ENCODE data around the gene VIL1.

The VIL1 gene

GRCh38 chr2:218406949-218407618 is 11.8 kb upstream of the VIL1 start:
- DNase-seq: peak in 4 of 5 donors; percentile 53 to 73 (median 56)

- DNase-seq: no peak
Observed at GRCh38 chr2:218407717-218408116, 11.2 kb upstream of the VIL1 start.

- no peak for DNase-seq
Observed at GRCh38 chr2:218418321-218418716, 604 bp upstream of the VIL1 start.

GRCh38 chr2:218419630-218420216 is 800 bp downstream of the VIL1 start:
- DNase-seq: no peak

GRCh38 chr2:218421027-218421426 is 2.1 kb downstream of the VIL1 start:
- DNase-seq: no peak

- DNase-seq: no peak
Observed at GRCh38 chr2:218422403-218423086, 3.6 kb downstream of the VIL1 start.

DNA sequence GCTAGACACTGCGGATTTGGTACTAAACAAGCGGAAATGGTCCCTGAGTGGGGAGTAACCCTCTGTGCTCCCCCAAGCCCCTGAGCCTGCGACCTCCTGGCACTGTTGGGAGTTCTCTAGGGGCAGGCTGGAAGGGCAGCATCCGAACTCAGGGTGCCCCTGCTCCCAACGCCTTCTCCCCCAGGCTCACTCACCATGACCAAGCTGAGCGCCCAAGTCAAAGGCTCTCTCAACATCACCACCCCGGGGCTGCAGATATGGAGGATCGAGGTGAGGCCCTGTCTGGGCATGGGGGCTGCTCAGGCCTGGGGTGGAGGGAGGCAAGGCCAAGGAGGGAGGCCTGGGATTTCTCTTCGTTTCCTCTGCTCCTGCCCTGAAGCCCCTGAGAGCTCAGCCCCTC is 4.7 kb downstream of the VIL1 start:
- no peak for DNase-seq

- DNase-seq: no peak
Observed at GRCh38 chr2:218425531-218425930, 6.6 kb downstream of the VIL1 start.

GRCh38 chr2:218427741-218428140 is 8.8 kb downstream of the VIL1 start:
- DNase-seq: no peak

DNA sequence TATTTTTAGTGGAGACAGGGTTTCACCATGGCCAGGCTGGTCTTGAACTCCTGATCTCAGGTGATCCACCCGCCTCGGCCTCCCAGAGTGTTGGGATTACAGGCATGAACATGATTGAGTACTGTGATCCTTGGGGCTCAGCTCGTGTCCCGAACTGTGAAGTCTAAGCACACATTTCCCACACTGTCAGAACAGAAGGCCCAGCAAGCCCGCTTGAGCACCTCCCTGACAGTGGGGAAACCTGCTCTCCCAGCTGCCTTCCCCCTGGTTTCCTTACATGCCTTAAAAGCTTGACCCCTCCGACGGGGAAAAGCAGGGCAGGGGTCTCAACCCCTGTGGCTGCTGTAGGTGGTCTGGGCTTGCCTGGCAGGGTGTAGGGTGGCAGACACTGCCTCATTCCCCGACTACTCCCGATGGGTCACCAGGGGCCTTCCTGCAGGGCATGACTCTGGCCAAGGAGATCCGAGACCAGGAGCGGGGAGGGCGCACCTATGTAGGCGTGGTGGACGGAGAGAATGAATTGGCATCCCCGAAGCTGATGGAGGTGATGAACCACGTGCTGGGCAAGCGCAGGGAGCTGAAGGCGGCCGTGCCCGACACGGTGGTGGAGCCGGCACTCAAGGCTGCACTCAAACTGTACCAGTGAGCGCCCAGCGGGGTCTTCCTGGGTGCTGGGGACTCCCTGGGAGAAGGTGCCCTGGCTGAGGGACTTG is 10.1 kb downstream of the VIL1 start:
- DNase-seq: no peak

DNA sequence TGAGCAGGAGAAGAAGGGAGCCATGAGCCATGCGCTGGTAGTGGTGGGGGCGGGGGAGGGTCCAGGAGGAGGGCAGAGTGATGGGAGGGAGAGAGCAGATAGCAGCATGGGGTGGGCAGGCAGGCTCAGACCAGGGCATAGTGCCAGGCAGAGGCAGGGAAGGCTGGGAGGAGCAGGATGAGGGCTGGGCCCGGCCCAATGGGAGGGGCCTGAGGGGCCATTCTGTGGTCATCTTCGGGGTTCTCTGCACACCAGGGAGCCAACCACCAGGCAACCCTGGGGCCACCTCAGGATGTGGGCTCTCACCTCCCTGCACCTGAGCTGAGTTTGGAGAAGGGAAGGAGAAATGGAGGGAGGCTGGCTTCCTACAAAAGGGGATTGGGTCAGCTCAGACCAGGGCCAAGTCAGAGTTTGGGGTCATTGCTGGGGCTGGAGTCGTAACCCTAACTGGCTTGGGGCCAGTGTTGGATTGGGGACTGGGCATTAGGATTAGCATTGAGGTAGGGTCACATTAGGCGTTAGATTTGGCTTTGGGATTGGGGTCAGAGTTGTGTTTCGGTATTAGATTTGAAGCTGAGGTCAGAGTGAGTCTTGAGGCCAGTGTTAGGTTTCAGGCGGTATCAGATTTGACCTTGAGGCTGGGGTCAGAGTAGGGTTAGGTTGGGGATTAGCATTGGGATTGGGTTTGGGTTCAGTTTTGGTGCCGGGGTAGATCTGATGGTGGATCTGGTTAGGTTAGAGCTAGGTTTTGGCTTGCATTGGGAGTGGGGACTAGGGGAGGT is 11.2 kb downstream of the VIL1 start:
- no peak for DNase-seq

GRCh38 chr2:218430721-218431120 is 11.8 kb downstream of the VIL1 start:
- DNase-seq: no peak

DNA sequence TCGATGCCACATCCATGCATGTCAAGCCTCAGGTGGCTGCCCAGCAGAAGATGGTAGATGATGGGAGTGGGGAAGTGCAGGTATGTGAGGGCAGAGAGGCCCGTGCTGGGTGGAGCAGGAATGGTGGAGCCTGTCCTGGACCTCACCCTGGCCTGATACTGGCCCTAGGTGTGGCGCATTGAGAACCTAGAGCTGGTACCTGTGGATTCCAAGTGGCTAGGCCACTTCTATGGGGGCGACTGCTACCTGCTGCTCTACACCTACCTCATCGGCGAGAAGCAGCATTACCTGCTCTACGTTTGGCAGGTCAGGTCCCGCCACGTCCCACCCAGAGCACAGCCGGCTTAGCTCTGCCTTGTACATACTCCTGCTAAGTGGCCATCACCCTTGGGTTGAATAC is 13.0 kb downstream of the VIL1 start:
- no peak for DNase-seq

DNA sequence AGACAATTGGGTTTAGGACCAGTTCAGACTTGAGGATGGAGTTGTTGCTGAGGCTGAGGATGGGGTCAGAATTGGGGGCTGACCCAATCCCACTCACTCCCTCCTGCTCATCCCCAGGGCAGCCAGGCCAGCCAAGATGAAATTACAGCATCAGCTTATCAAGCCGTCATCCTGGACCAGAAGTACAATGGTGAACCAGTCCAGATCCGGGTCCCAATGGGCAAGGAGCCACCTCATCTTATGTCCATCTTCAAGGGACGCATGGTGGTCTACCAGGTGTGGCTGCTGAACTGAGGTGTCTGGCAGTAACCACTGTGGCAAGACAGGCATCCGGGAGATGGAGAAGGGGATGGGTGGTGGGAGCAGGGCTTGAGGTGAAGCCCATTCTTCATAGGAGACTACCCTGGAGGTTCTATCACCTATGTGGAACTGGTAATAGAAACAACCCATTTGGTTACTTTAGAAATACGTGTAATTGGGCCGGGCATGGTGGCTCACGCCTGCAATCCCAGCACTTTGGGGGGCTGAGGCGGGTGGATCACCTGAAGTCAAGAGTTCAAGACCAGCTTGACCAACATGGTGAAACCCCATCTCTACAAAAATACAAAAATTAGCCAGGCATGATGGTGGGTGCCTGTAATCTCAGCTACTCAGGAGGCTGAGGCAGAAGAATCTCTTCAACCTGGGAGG is 13.9 kb downstream of the VIL1 start:
- no peak for DNase-seq

GRCh38 chr2:218434456-218434855 is 15.5 kb downstream of the VIL1 start:
- no peak for DNase-seq

GRCh38 chr2:218435003-218435982 is 16.4 kb downstream of the VIL1 start:
- no peak for DNase-seq

- DNase-seq: no peak
Observed at GRCh38 chr2:218436992-218437391, 18.1 kb downstream of the VIL1 start.

- DNase-seq: no peak
Observed at GRCh38 chr2:218437969-218438368, 19.0 kb downstream of the VIL1 start.

DNA sequence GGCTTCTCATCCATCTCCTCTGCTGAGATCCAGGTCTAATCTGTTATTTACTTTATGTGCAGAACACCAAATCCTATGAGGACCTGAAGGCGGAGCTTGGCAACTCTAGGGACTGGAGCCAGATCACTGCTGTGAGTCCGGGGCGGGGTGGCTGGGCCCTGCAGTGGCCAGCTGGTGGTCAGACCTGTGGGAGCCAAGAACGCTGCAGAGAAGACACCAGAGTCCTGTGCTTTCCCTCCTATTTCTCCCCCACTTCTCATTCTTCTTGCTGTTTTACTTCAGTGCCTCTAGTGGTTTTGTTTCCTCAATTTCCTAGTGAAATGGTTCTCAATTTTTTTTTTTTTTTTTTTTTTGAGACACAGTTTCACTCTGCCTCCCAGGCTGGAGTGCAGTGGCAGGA is 19.7 kb downstream of the VIL1 start:
- DNase-seq: no peak

DNA sequence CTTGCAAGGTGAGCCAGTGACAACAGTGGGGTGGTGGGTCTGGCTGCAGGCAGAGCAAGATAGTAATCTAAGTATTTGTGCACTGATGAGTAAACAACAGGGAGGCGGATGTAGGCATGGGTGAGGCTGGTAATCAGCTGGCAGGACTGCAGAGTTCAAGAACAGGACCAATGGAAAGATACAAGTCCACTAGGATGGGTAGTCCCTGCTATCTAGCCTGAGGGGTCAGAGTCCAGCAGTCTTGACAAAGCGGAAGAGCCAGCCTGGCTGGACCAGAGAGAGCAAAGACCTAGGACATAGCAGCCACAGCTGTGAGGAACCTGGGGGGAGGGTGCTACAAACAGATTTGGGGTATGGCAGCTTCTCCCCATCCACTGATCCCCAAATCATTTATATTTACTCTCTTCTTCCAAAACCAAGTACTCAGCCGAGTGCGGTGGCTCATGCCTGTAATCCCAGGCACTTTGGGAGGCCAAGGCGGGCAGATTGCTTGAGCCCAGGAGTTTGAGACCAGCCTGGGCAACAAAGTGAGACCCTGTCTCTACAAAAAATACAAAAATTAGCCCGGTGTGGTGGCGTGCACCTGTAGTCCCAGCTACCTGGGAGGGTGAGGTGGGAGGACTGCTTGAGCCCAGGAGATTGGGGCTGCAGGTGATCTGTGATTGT is 25.9 kb downstream of the VIL1 start:
- no peak for DNase-seq
